ENCODE measurements around the gene PFN1.

DNA sequence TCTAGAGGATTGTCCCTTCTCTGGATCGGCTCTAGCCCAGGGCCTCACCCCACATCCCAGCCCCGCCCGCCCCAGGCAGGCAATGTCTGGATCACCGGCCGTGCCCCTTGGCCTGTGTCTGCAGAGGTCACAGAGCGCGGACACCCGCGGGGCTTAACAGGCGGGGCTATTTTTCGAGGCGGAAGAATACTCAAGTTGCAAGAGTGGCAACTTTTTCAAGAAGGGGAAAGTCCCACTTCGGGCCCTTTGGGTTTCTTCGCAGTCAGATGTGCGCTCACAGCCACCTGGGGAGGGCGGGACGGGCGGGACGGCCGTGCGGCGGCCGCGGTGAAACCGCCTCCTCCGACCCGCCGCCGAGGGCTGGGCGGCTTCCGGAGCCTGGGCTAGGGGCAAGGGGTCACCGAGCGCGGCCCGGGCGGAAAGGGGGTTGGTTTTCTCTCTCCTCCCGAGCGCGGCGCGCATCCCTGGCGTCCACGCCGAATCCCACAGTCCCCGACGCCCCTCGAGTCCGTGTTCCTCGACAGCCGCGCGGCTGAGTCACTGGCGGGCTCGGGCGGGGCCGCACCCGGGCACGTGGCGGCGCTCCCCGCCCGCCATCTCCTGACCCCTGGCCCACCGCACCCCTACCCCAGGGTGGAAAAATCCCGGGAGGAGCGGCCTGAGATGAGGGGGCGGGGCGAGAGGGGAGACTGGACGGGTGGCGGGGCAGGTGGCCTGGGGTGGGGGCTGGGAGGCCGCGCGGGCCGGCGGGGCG, 1.2 kb upstream of the PFN1 start:
- no peak for TF ChIP-seq POLR2A (IDR thresholded peaks at IDR 0.05)
- TF ChIP-seq, protein P1, sequence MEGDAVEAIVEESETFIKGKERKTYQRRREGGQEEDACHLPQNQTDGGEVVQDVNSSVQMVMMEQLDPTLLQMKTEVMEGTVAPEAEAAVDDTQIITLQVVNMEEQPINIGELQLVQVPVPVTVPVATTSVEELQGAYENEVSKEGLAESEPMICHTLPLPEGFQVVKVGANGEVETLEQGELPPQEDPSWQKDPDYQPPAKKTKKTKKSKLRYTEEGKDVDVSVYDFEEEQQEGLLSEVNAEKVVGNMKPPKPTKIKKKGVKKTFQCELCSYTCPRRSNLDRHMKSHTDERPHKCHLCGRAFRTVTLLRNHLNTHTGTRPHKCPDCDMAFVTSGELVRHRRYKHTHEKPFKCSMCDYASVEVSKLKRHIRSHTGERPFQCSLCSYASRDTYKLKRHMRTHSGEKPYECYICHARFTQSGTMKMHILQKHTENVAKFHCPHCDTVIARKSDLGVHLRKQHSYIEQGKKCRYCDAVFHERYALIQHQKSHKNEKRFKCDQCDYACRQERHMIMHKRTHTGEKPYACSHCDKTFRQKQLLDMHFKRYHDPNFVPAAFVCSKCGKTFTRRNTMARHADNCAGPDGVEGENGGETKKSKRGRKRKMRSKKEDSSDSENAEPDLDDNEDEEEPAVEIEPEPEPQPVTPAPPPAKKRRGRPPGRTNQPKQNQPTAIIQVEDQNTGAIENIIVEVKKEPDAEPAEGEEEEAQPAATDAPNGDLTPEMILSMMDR (IDR thresholded peaks at IDR 0.05), result no peak
